ENCODE data around the gene PRAMEF8. TPM values are rescaled to one million over a fixed set of nuclear protein-coding genes. Genes with fewer than 3 reads are reported as not detected.

Gene PRAMEF8
- total RNA-seq, 1 experiment from 2014 or later = not detected

Small RNA genes lying within 50 kb of the gene (small RNA-seq; reads per million reads assigned to genes)
- not detected for gene RNU6-771P

Other genes starting within 250 kb of the PRAMEF8 start
- gene PRAMEF27, start 228.6 kb downstream of the PRAMEF8 start, total RNA-seq (2014; rRNA removed; shearing (Covaris generic)) = not detected in 2 replicates
- not detected in 2 replicates for gene HNRNPCL3, start 224.4 kb downstream of the PRAMEF8 start, total RNA-seq (2014; rRNA removed; shearing (Covaris generic))
- gene PRAMEF25, start 214.4 kb downstream of the PRAMEF8 start, total RNA-seq (2014; rRNA removed; shearing (Covaris generic)) = not detected in 2 replicates
- not detected in 2 replicates for gene HNRNPCL2, start 168.3 kb downstream of the PRAMEF8 start, total RNA-seq (2014; rRNA removed; shearing (Covaris generic))
- gene PRAMEF26, start 129.1 kb downstream of the PRAMEF8 start, total RNA-seq (2014; rRNA removed; shearing (Covaris generic)) = not detected in 2 replicates
- gene HNRNPCL4, start 119.5 kb downstream of the PRAMEF8 start, total RNA-seq (2014; rRNA removed; shearing (Covaris generic)) = not detected in 2 replicates
- gene PRAMEF9, start 113.3 kb downstream of the PRAMEF8 start, total RNA-seq (2014; rRNA removed; shearing (Covaris generic)) = not detected in 2 replicates
- gene PRAMEF13, start 83.7 kb downstream of the PRAMEF8 start, total RNA-seq (2014; rRNA removed; shearing (Covaris generic)) = not detected in 2 replicates
- gene PRAMEF18, start 59.0 kb downstream of the PRAMEF8 start, total RNA-seq (2014; rRNA removed; shearing (Covaris generic)) = not detected in 2 replicates
- gene PRAMEF5, start 30.9 kb downstream of the PRAMEF8 start, total RNA-seq (2014; rRNA removed; shearing (Covaris generic)) = not detected in 2 replicates
- gene PRAMEF33, start 18.4 kb upstream of the PRAMEF8 start, total RNA-seq (2014; rRNA removed; shearing (Covaris generic)) = not detected in 2 replicates
- gene PRAMEF15, start 30.4 kb upstream of the PRAMEF8 start, total RNA-seq (2014; rRNA removed; shearing (Covaris generic)) = not detected in 2 replicates
- not detected in 2 replicates for gene PRAMEF14, start 62.0 kb upstream of the PRAMEF8 start, total RNA-seq (2014; rRNA removed; shearing (Covaris generic))
- not detected in 2 replicates for gene PRAMEF19, start 86.8 kb upstream of the PRAMEF8 start, total RNA-seq (2014; rRNA removed; shearing (Covaris generic))
- not detected in 2 replicates for gene PRAMEF17, start 104.5 kb upstream of the PRAMEF8 start, total RNA-seq (2014; rRNA removed; shearing (Covaris generic))
- gene PRAMEF20, start 125.3 kb upstream of the PRAMEF8 start, total RNA-seq (2014; rRNA removed; shearing (Covaris generic)) = not detected in 2 replicates
- 0.43 and 0.71 TPM in 2 replicates for gene LRRC38, start 228.9 kb upstream of the PRAMEF8 start, total RNA-seq (2014; rRNA removed; shearing (Covaris generic))